GM19397 (cell line): ENCODE results near the gene LDLRAD2.

Experiments
- ATAC-seq: cut with Tn5 transposase; IDR thresholded peaks from one replicate; pipeline ENCODE4 v1.9.1; 2021; ENCODE audit warnings: mild to moderate bottlenecking, moderate library complexity; ENCODE audit not compliant: unreplicated experiment

The LDLRAD2 gene

GRCh38 chr1:21857840-21858670 lies 46.0 kb downstream of the LDLRAD2 start:
- no peak for ATAC-seq

GRCh38 chr1:21859669-21860179 lies 47.7 kb downstream of the LDLRAD2 start:
- ATAC-seq, result no peak

- no peak for ATAC-seq
Measured at GRCh38 chr1:21860971-21861370, 48.9 kb downstream of the LDLRAD2 start.

GRCh38 chr1:21861602-21862429 lies 49.8 kb downstream of the LDLRAD2 start:
- ATAC-seq, result no peak

- ATAC-seq, result no peak
Measured at GRCh38 chr1:21863981-21864380, 51.9 kb downstream of the LDLRAD2 start.

GRCh38 chr1:21864730-21865129 lies 52.7 kb downstream of the LDLRAD2 start:
- ATAC-seq, result no peak

GRCh38 chr1:21865609-21865942 lies 53.5 kb downstream of the LDLRAD2 start:
- ATAC-seq, result no peak

GRCh38 chr1:21865943-21866706 lies 54.1 kb downstream of the LDLRAD2 start:
- ATAC-seq, result peak; percentile 68

GRCh38 chr1:21866707-21867043 lies 54.6 kb downstream of the LDLRAD2 start:
- no peak for ATAC-seq

GRCh38 chr1:21867451-21867996 lies 55.5 kb downstream of the LDLRAD2 start:
- ATAC-seq, result no peak

GRCh38 chr1:21868482-21868881 lies 56.4 kb downstream of the LDLRAD2 start:
- no peak for ATAC-seq

GRCh38 chr1:21868941-21869454 lies 56.9 kb downstream of the LDLRAD2 start:
- ATAC-seq, result no peak

- no peak for ATAC-seq
Measured at GRCh38 chr1:21869620-21870121, 57.6 kb downstream of the LDLRAD2 start.

- ATAC-seq, result no peak
Measured at GRCh38 chr1:21870611-21871010, 58.5 kb downstream of the LDLRAD2 start.

- no peak for ATAC-seq
Measured at GRCh38 chr1:21871943-21872342, 59.9 kb downstream of the LDLRAD2 start.

GRCh38 chr1:21872445-21873079 lies 60.5 kb downstream of the LDLRAD2 start:
- ATAC-seq, result no peak

GRCh38 chr1:21873174-21873573 lies 61.1 kb downstream of the LDLRAD2 start:
- no peak for ATAC-seq

GRCh38 chr1:21873761-21874160 lies 61.7 kb downstream of the LDLRAD2 start:
- no peak for ATAC-seq

GRCh38 chr1:21874328-21874727 lies 62.3 kb downstream of the LDLRAD2 start:
- ATAC-seq, result no peak
